NOMO-1 (cell line): ENCODE measurements around the gene MMP23B.
"Not testable (repeated sequence)": the region's sequence is repeated elsewhere in the genome, so short reads cannot be mapped to it uniquely, and the experiment has no call there.

Source experiments
- DNase-seq, 2 experiments: peaks; one replicate each; lab custom pipeline; 2025; ENCODE audit not compliant: unreplicated experiment in 2 of 2; lab: John Stamatoyannopoulos, UW

Gene MMP23B

GRCh38 chr1:1631782-1632420 lies at the start of gene MMP23B:
Gene MMP23B (plus strand): TSS chr1:1632173. CDS start chr1:1632219, 46 bp downstream.
- no peak for DNase-seq

- DNase-seq, result no peak
These were observed 49.2 kb upstream of the MMP23B start for GRCh38 chr1:1582585-1583346.

GRCh38 chr1:1583347-1584010 lies 48.5 kb upstream of the MMP23B start:
- no peak for DNase-seq

GRCh38 chr1:1591452-1591851 lies 40.5 kb upstream of the MMP23B start:
- DNase-seq, result no peak

- DNase-seq, result no peak
These were observed 38.0 kb upstream of the MMP23B start for GRCh38 chr1:1593834-1594601.

- DNase-seq, result no peak
These were observed 37.2 kb upstream of the MMP23B start for GRCh38 chr1:1594602-1595260.

- not testable (repeated sequence) for DNase-seq
These were observed 36.6 kb upstream of the MMP23B start for GRCh38 chr1:1595341-1595740.

GRCh38 chr1:1596493-1597274 lies 35.3 kb upstream of the MMP23B start:
- no peak for DNase-seq

GRCh38 chr1:1597275-1597930 lies 34.6 kb upstream of the MMP23B start:
- no peak for DNase-seq

- DNase-seq, result no peak
These were observed 33.8 kb upstream of the MMP23B start for GRCh38 chr1:1598051-1598719.

- no peak for DNase-seq
These were observed 33.3 kb upstream of the MMP23B start for GRCh38 chr1:1598720-1599029.

GRCh38 chr1:1599030-1599934 lies 32.7 kb upstream of the MMP23B start:
- DNase-seq, result peak in 1 of 2 experiments; percentile 59

- no peak for DNase-seq
These were observed 31.8 kb upstream of the MMP23B start, which contains the start of gene FNDC10 for GRCh38 chr1:1599935-1600860. Gene FNDC10 (minus strand): TSS chr1:1600135. CDS start chr1:1600015, 120 bp downstream.

- no peak for DNase-seq
These were observed 31.0 kb upstream of the MMP23B start for GRCh38 chr1:1600861-1601563.

GRCh38 chr1:1601564-1602303 lies 30.2 kb upstream of the MMP23B start:
- no peak for DNase-seq
